Hematopoietic multipotent progenitor cell (in vitro differentiated cells): Measurements from ENCODE around the gene CDCA3. TPM values are rescaled to one million over a fixed set of nuclear protein-coding genes. Genes with fewer than 3 reads are reported as not detected.
A peak's percentile ranks its signal among the peaks of the same experiment; 100 is the strongest.

Experiments used
- DNase-seq, 3 donors: peaks; one replicate each; pipeline ENCODE4 v3.0.0-alpha.2; 2011 to 2015; ENCODE audit warnings: low read depth in 2 of 3, low spot score in 2 of 3
- total RNA-seq: library from RNA; depleted of rRNA; stranded (reverse); fragments of >200 nt; gene quantifications from one replicate; pipeline ENCODE4 v1.2.3, GENCODE V29; 2012

CDCA3 gene
- total RNA-seq, 1 donor: 3.5 TPM

GRCh38 chr12:6858799-6859198 lies 7.7 kb upstream of the CDCA3 start:
- DNase-seq: no peak

- no peak for DNase-seq
Measured at GRCh38 chr12:6855322-6855721, 4.2 kb upstream of the CDCA3 start.

GRCh38 chr12:6854036-6854435 lies 3.0 kb upstream of the CDCA3 start:
- DNase-seq: no peak

- no peak for DNase-seq
Measured at GRCh38 chr12:6853626-6854025, 2.5 kb upstream of the CDCA3 start.

- peak in 1 of 3 donors; percentile 83 for DNase-seq
Measured at GRCh38 chr12:6852651-6853354, 1.7 kb upstream of the CDCA3 start.

GRCh38 chr12:6851921-6852650 lies 1.0 kb upstream of the CDCA3 start, which contains the start of gene USP5:
TSS of gene USP5 (plus strand) at chr12:6852150. CDS start at chr12:6852180, 30 bp downstream.
- DNase-seq: peak; percentile 96 to 100 (median 99)

GRCh38 chr12:6850796-6851152 lies 312 bp downstream of the CDCA3 start:
- no peak for DNase-seq

GRCh38 chr12:6849976-6850560 lies 1.0 kb downstream of the CDCA3 start:
- DNase-seq: no peak

GRCh38 chr12:6849427-6849826 lies 1.7 kb downstream of the CDCA3 start:
- no peak for DNase-seq

GRCh38 chr12:6847676-6848075 lies 3.4 kb downstream of the CDCA3 start:
- no peak for DNase-seq

GRCh38 chr12:6846316-6846869 lies 4.7 kb downstream of the CDCA3 start:
- no peak for DNase-seq

- no peak for DNase-seq
Measured at GRCh38 chr12:6845395-6845794, 5.7 kb downstream of the CDCA3 start.

GRCh38 chr12:6843118-6843902 lies 7.8 kb downstream of the CDCA3 start:
- DNase-seq: no peak

GRCh38 chr12:6842075-6842474 lies 9.0 kb downstream of the CDCA3 start:
- no peak for DNase-seq

GRCh38 chr12:6840761-6841515 lies 10.1 kb downstream of the CDCA3 start, which contains the start of gene GNB3:
TSS of gene GNB3 (plus strand) at chr12:6840925. CDS start at chr12:6841288, 363 bp downstream.
- DNase-seq: no peak

GRCh38 chr12:6840330-6840729 lies 10.8 kb downstream of the CDCA3 start:
- no peak for DNase-seq

- DNase-seq: no peak
Measured at GRCh38 chr12:6839482-6840201, 11.4 kb downstream of the CDCA3 start.

GRCh38 chr12:6838854-6839253 lies 12.2 kb downstream of the CDCA3 start:
- no peak for DNase-seq

GRCh38 chr12:6837370-6838060 lies 13.6 kb downstream of the CDCA3 start:
- no peak for DNase-seq
